Stimulated activated CD8-positive, alpha-beta memory T cell treated with anti-CD3 and anti-CD28 coated beads, Interleukin-2, amount 100 ng/mL, for 48 hours (primary cell): ENCODE data around the gene FAM156A.
A peak's percentile ranks its signal among the peaks of the same experiment; 100 is the strongest.
"Not testable (repeated sequence)": the region's sequence is repeated elsewhere in the genome, so short reads cannot be mapped to it uniquely, and the experiment has no call there.

Experiments
- DNase-seq, 2 donors: peaks; one replicate each; pipeline ENCODE4 v3.0.0-alpha.2; 2020; ENCODE audit warnings: low read depth in 2 of 2

Gene FAM156A

DNA sequence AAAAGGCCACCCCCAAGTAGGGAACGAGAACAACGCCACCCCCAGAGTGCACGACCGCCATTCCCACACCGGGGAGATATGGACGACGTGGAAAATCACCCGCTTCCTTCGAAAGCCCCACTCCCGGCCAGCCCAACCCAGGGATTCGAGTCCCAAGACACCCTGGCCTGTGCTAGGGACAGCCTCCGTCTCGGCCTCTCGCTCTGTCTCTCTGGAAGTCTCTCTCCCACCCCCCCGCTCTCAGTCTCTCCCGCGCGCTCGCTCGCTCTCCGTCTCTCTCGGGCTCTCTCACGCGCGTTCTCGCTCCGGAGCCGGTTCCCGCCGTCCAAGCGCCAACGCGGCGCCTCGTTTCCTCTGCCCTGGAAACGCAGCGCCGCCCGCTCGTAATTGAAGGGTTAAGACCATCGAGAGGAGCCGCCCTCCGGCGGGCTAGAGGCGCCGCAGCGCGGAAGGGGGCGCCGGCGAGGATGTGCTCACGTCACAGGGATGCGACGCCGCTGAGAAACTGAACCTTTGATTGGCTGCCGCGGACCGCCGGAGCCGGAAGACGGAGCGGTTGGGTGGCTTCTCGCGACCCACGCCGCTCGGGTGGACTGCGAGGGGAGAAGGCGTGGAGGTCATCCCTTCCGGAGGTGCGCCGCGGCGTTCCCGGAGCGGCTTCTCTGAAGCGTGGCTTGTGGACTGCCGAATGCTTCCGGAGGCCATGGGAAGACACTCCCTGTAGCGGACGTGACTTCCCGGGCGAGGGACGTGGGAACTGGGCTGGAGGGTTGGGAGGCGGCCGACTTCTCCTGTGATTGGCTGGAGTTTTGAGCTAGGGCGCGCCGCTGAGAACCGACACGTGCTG is at the start of gene FAM156A:
Gene FAM156A (minus strand): TSS at position 406 of the 847 bp plus-strand sequence. CDS start 9,930 bp downstream, outside the sequence.
- not testable (repeated sequence) for DNase-seq

DNA sequence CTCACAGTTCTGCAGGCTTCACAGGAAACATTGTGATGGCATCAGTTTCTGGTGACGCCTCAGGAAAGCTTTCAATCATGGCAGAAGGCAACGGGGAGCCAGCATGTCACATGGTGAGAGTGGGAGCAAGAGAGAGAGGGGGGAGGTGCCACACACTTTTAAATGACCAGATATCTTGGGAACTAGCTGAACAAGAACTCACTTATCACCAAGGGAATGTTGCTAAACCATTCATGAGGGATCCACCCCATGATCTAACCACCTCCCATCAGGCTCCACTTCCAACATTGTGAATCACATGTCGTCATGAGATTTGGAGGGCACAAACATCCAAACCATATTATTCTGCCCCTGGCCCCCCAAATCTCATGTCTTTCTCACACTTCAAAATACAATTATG is 47.0 kb upstream of the FAM156A start:
- no peak for DNase-seq

- DNase-seq: no peak
Measured at GRCh38 chrX:53004811-53005210, 46.5 kb upstream of the FAM156A start.

- no peak for DNase-seq
Measured at GRCh38 chrX:53004038-53004437, 45.7 kb upstream of the FAM156A start.

GRCh38 chrX:53003111-53003510 is 44.8 kb upstream of the FAM156A start:
- DNase-seq: no peak

DNA sequence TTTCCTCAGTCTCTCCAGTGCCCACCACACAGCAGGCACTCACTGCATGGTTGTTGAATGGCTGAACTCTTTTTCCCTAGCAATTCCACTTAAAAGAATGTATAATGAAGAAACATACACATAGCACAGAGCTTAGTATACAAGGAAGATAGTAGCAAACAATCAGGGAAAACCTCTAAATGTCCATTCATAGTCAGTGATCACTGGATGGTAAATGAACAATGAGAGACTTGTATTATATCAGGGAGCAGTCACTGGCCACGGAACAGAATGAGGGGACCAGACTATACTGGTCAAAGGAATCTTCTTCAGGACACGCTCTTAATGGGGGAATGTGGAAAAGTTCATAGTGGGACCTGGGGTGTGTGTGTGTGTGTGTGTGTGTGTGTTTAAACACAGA is 43.6 kb upstream of the FAM156A start:
- no peak for DNase-seq

- no peak for DNase-seq
Measured at GRCh38 chrX:53000447-53001135, 42.3 kb upstream of the FAM156A start.

GRCh38 chrX:52995987-52996331 is 37.6 kb upstream of the FAM156A start:
- no peak for DNase-seq

DNA sequence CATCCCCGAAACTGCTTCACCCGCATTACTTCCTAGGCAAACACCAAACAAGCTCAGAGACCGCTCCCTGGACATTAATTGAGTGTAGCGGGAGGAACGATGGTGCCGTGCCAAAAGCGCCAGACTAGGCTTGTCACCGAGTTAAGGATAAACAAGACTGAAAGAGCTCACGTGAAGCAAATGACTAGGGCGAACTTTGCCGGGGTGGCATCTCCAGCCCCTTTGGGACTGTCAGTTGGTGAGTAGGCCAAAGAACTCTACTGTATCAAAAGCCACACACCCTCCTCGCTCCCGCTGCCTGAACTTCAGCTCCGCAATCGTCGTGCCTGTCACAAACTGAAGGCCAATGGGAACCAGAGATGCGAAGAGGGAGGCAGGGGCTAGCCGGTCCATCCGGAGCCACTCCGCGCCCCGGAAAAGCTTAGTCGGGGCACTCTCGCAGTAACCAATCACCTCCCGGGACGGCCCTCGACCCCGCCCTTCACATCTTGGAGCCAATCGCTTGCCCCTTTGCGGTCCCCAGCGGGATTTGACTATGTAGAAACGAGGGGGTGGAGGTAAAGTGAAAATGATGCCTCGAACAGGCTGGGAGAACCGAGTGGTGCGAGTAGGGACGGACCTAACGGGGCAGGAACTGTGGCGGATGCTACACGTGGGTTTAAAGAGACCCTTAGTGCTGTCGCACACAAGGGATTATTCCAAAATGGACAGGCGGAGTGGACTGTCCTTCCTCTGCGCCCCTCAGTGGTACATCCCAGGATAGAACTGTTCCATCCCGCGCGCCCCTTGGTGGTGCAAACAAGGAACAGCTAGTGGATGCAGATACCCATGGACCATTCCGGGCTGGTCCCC is 37.0 kb upstream of the FAM156A start:
- DNase-seq: peak; percentile 80 to 81

DNA sequence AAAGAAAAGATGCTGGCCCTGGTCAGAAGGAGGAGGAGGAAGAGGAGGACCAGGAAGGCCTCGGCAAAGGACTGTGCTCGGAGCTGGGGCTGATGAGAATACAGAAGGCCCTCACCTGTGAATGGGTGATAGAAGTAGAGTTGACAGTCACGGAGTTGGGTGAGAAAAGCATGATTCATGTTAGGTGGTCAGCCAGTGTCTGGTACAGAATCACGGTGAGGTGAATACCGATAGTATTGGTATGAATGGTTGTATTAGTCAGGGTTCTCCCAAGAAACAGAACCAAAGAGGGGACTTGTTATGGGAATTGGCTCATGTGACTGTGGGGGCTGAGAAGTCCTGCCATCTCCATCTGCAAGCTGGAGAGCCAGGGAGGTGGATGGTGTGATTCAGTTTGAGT is 32.5 kb upstream of the FAM156A start:
- DNase-seq: no peak

- peak; percentile 43 to 45 for DNase-seq
Measured at GRCh38 chrX:52990011-52990631, 31.8 kb upstream of the FAM156A start.

GRCh38 chrX:52988985-52989917 is 30.9 kb upstream of the FAM156A start:
- no peak for DNase-seq

- no peak for DNase-seq
Measured at GRCh38 chrX:52983321-52984000, 25.1 kb upstream of the FAM156A start.

- DNase-seq: no peak
Measured at GRCh38 chrX:52979993-52980392, 21.7 kb upstream of the FAM156A start.

- DNase-seq: no peak
Measured at GRCh38 chrX:52979568-52979967, 21.2 kb upstream of the FAM156A start.

- DNase-seq: no peak
Measured at GRCh38 chrX:52977953-52978352, 19.6 kb upstream of the FAM156A start.

- not testable (repeated sequence) for DNase-seq
Measured at GRCh38 chrX:52975576-52975975, 17.3 kb upstream of the FAM156A start.

GRCh38 chrX:52974336-52974992 is 16.1 kb upstream of the FAM156A start:
- not testable (repeated sequence) for DNase-seq

GRCh38 chrX:52967922-52968321 is 9.6 kb upstream of the FAM156A start:
- DNase-seq: not testable (repeated sequence)
